Liver (tissue), 3 donors: ENCODE measurements around the gene HAUS7.

Source experiments
- CTCF ChIP-seq: fragments of 150-350 bp; IDR thresholded peaks from 2 replicates; pipeline ENCODE4 v1.5.1; 2017; ENCODE audit warnings: improper control_type of control experiment, low read depth, low read length; ENCODE audit not compliant: missing input control
- GABPA ChIP-seq, 2 donors: IDR thresholded peaks in 1 of 2; conservative IDR thresholded peaks in 1 of 2; 2 replicates each; pipeline ENCODE4 v1.6.1; 2016; ENCODE audit warnings: antibody characterized with exemption in 2 of 2, mild to moderate bottlenecking in 1 of 2, moderate library complexity in 1 of 2
- SP1 ChIP-seq: IDR thresholded peaks from 2 replicates; pipeline ENCODE4 v1.6.1; 2018; ENCODE audit warnings: antibody characterized with exemption, mild to moderate bottlenecking
- YY1 ChIP-seq: IDR thresholded peaks from 2 replicates; pipeline ENCODE4 v1.6.1; 2016; ENCODE audit warnings: antibody characterized with exemption, mild to moderate bottlenecking
- ZBTB33 ChIP-seq: IDR thresholded peaks from 2 replicates; pipeline ENCODE4 v1.6.1; 2016; ENCODE audit warnings: antibody characterized with exemption
- donor health status: healthy.
- donor health status: healthy.

- TF ChIP-seq SP1 = no peak
- TF ChIP-seq ZBTB33 = no peak
- no peak for TF ChIP-seq CTCF
- TF ChIP-seq YY1 = no peak
- TF ChIP-seq GABPA (IDR thresholded peaks at IDR 0.05 in 1 of 2, conservative IDR thresholded peaks at IDR 0.05 in 1 of 2) = no peak
Observed at GRCh38 chrX:153494541-153495361, 24.4 kb upstream of the HAUS7 start, which contains the start of gene BGN.
